Lower lobe of right lung (tissue), 2 donors: ENCODE results near the gene SLC39A7. TPM values are rescaled to one million over a fixed set of nuclear protein-coding genes. Genes with fewer than 3 reads are reported as not detected.

ENCODE experiments used
- ATAC-seq, 2 donors: fragments of 200-7000 bp; cut with Tn5 transposase; one replicate each; pipeline ENCODE4 v1.9.1; 2020 to 2022; ENCODE audit warnings: mild to moderate bottlenecking in 2 of 2, moderate library complexity in 2 of 2
- DNase-seq: peaks from one replicate; pipeline ENCODE4 v3.0.0-alpha.2; 2020
- H3K27ac ChIP-seq: fragments of 200-600 bp; one replicate; pipeline ENCODE4 v1.8.0; 2022
- H3K27me3 ChIP-seq: fragments of 200-600 bp; one replicate; pipeline ENCODE4 v1.8.0; 2022; ENCODE audit warnings: low read depth
- H3K36me3 ChIP-seq: fragments of 200-600 bp; one replicate; pipeline ENCODE4 v1.8.0; 2022; ENCODE audit warnings: mild to moderate bottlenecking
- H3K4me1 ChIP-seq: fragments of 200-600 bp; one replicate; pipeline ENCODE4 v1.8.0; 2022
- H3K4me3 ChIP-seq: fragments of 200-600 bp; one replicate; pipeline ENCODE4 v1.8.0; 2022; ENCODE audit warnings: mild to moderate bottlenecking
- H3K9me3 ChIP-seq: fragments of 200-600 bp; one replicate; pipeline ENCODE4 v1.8.0; 2022
- CTCF ChIP-seq: fragments of 200-600 bp; IDR thresholded peaks from one replicate; pipeline ENCODE4 v1.8.0; 2022; ENCODE audit warnings: antibody characterized with exemption, mild to moderate bottlenecking
- intact Hi-C: fragments of 100-400 bp; cut with DNase I; formaldehyde crosslinking; loops from one replicate; pipeline ENCODE4 v1.11.0; 2022
- total RNA-seq: library from RNA; stranded (reverse); fragmentation: NEBNext Ultra II Directional; extraction: Animal tissue kit (Norgen Biotek cat#: 25700); gene quantifications from one replicate; pipeline ENCODE4 v1.2.1, GENCODE V29; 2021
- donor health status: DM: no; HTN: yes; CAD: no; lungs with severe emphysema.

The SLC39A7 gene
- total RNA-seq, 1 donor from 2014 or later: 76.0 TPM

GRCh38 chr6:33168284-33168601 is 32.4 kb upstream of the SLC39A7 start:
- intact Hi-C loops: no loop called here
- DNase-seq: no peak

GRCh38 chr6:33168639-33169038 is 32.0 kb upstream of the SLC39A7 start:
- H3K9me3 ChIP-seq: no peaks in the 10 kb centered on the region
- no peak overlapping the region for H3K27ac ChIP-seq
- H3K27me3 ChIP-seq: no peaks in the 10 kb centered on the region
- ATAC-seq: no peak
- no peak for DNase-seq
- H3K4me3 ChIP-seq: no peak overlapping the region
- no peaks in the 10 kb centered on the region for H3K36me3 ChIP-seq
- TF ChIP-seq CTCF: no peak
- no peaks in the 10 kb centered on the region for H3K4me1 ChIP-seq
- intact Hi-C loops: no loop called here

More at GRCh38 chr6:33168284-33168601, 32.4 kb upstream of the SLC39A7 start:
- Histone ChIP-seq H3K9me3 (no peaks in the 10 kb centered on the region), H3K27me3 (no peaks in the 10 kb centered on the region), H3K27ac (no peak overlapping the region), H3K4me3 (no peak overlapping the region), H3K36me3 (no peaks in the 10 kb centered on the region), H3K4me1 (no peaks in the 10 kb centered on the region)
- no peak for TF ChIP-seq CTCF
- no peak for ATAC-seq

- ATAC-seq (no peak), DNase-seq (no peak)
- Histone ChIP-seq H3K4me3 (no peak overlapping the region), H3K27ac (no peak overlapping the region), H3K9me3 (no peaks in the 10 kb centered on the region), H3K4me1 (no peaks in the 10 kb centered on the region), H3K27me3 (no peaks in the 10 kb centered on the region), H3K36me3 (no peaks in the 10 kb centered on the region)
- no peak for TF ChIP-seq CTCF
- intact Hi-C loops: no loop called here
Measured at GRCh38 chr6:33169291-33170175, 31.1 kb upstream of the SLC39A7 start.

GRCh38 chr6:33170176-33171015 is 30.3 kb upstream of the SLC39A7 start:
- intact Hi-C loops: no loop called here
- Histone ChIP-seq H3K4me1 (no peaks in the 10 kb centered on the region), H3K9me3 (no peaks in the 10 kb centered on the region), H3K36me3 (no peaks in the 10 kb centered on the region), H3K27me3 (no peaks in the 10 kb centered on the region), H3K27ac (no peak overlapping the region), H3K4me3 (no peak overlapping the region)
- TF ChIP-seq CTCF: no peak
- no peak for ATAC-seq
- no peak for DNase-seq

GRCh38 chr6:33171016-33171879 is 29.4 kb upstream of the SLC39A7 start:
- no peaks in the 10 kb centered on the region for H3K27me3 ChIP-seq
- H3K36me3 ChIP-seq: no peaks in the 10 kb centered on the region
- no peak for TF ChIP-seq CTCF
- ATAC-seq (no peak), DNase-seq (no peak)
- H3K27ac ChIP-seq: no peak overlapping the region
- no peaks in the 10 kb centered on the region for H3K9me3 ChIP-seq
- intact Hi-C loops: no loop called here
- H3K4me1 ChIP-seq: no peaks in the 10 kb centered on the region
- no peak overlapping the region for H3K4me3 ChIP-seq
